Hepatic stellate cell (primary cell): Measurements from ENCODE around the gene IGLON5.

Source experiments
- DNase-seq: peaks from one replicate; pipeline ENCODE4 v3.0.0; 2011; ENCODE audit warnings: low spot score

IGLON5 gene

DNA sequence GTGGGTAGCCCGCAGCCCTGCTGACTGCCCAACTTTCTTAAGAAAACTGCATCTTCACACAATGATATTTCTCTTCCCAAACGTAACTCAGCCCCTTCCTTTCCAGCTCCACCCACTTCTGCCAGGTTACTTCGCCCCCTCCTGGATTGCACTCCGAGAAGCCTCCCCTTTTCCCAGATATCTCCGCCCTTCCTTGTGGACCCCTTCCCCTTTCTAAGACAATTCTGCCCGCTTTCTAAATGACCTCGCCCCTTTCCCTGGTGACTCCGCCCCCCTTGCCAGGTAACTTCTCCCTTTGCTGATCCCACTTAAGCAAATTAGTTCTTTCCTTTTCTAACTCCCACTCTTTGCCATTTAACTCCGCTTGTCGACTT lies 27.9 kb downstream of the IGLON5 start:
- no peak for DNase-seq

DNA sequence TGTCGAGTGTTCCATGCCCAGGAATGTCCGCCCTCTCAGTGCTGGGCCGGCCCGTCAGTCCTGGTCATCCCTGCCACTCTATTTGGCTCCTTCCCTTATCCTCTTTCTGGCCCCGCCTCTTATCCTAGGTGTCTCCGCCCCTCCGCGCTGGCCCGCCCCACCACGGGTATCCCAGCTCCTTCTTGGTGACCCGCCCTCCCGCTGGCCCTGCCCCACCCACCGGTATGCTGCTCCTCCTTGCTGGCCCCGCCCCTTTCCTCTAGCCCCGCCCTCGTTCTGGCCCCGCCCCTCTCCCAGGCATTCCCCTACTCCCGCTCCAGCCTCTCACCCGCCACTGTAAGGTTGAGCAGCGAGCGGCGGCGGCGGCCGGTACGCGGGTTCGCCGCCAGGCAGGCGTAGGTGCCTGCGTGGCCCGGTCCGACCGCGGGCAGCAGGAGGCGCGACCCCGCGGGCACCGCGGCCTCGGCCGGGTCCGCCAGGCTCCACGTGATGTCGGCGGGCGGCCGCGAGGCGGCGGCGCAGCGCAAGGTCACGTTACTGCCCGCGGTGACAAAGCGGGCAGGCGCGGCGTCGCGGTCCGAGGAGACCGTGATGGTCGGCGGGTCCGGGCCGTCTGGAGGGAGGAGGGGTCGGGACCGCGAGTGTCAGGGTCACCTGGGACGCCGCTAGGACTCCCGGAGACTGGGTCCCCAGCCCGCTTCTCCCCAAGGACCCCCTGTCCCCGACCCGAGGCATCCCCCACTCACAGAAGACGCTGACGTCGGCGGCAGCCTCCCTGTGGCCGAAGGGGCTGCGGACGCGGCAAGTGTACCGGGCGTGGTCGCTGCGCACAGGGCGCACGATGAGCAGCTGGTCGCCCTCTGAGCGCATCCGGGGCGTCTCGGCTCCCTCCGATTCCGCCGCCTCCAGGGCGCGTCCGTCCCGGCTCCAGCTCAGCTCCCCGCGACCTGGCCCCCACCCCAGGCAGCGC lies 28.5 kb downstream of the IGLON5 start:
- peak; percentile 98 for DNase-seq

DNA sequence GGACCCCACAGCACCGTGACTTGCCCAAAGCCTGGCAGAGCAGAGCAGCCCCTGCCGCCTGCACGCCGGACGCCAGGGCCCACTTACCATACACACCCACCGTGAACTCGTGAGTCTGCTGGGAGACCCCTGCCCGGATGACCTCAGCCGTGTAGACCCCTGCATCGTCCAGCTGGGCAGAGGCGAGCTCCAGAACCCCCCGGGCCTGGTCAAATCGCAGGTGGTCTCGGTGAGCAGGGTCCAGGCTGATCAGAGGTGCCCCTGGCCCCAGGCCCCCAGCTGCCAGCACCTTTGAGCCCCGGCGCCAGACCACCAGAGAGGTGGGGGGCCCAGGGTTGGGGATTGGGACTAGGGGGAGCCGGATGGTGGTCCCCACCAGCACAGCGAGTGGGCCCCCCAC lies 29.6 kb downstream of the IGLON5 start:
- no peak for DNase-seq

DNA sequence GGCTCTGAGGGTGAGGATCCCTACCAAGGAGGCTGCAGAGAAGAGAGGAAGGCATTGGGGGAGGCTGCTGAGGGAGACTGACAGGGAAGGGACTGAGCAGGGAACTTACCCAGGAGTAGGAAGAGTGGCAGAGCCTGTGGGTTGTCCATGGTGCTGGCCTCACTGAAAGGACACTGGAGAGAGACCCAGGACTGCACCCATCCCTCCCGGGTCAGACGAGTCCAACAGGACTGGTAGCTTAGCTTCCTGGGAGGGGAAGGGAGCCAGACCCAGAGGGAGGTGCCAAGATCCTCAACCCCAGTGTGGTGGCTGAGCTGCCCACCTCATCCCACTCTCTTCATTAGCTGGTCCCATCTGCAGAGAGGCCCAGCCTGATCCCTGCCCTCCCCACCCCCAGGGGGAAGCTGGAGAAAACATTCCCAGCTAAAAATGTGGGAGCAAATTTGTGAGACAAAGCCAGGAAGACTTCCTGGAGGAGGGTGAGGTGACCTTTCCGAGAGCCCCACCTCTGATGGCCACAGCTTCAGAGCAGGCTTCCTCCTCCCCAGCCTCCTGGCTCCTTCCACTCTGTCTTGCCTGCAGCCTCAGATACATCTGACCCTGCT lies 30.6 kb downstream of the IGLON5 start, which contains the start of gene VSIG10L:
VSIG10L (minus strand) TSS at position 164 of the 605 bp plus-strand sequence; CDS start at position 149, 15 bp downstream.
- no peak for DNase-seq

DNA sequence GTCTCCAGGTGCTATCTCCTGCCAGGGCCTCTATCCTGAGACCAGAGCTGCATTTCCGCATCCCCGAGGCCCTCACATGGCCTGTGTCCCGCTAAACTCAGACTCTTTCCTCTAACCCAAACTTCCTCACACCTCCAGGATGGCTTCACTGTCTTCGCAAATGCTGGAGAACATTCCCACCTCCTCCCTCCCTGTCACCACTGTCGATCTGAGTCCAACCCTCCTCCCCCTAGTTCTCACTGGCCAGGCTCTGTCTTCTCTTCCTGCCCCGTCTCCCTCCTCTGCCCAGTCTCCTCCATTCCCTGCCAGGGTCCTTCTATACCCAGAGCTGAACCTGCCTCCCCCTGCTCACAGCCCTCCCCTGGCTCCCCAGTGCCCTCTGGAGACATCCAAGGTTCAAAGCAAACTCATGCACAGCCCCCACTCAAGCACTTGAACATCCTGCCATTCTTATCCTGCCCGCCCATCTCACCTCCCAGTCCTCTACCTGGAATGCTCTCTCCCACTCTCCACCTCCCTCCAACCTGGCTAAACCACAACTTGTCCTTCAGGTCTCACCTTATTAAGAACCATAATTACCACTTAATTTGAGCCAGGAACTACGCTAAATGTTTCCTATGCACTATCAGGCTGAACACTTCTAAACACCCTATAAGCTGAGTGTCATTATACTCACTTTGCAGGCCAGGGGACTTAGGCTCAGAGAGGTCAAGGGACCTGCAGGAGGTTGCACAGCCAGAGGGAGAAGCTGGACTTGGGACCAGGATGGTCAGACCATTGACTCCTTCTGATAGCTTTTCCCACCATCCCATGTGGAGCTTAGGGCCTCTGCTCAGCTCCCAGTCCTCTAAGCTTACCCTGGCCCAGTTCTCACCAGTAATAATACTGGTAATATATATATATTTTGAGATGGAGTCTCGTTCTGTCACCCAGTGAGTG lies 31.5 kb downstream of the IGLON5 start:
- no peak for DNase-seq

DNA sequence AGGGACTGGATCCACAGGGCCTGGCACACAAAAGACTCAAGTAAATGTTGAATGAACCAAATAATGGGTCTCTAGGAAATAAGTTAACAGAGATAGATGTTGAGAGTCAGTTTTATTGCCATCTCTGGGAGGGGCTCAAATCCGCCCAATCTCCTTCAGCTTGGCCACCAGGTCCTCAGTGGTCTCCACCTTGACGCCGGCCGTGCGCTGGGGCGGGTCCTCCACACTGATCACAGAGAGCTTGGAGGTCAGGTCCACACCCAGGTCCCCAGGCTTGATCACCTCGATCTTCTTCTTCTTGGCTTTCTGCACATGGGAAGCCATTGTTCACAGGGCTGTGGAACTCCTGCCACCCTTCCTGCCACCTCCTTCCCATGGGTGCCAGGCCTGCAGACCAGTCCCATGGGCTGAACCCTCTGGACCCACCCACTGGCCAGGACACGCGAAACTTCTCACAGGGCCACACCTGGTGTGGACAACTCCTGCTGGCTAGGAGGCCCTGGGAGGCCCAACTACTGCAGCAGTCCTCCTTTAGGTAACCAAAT lies 33.7 kb downstream of the IGLON5 start:
- DNase-seq, result no peak

DNA sequence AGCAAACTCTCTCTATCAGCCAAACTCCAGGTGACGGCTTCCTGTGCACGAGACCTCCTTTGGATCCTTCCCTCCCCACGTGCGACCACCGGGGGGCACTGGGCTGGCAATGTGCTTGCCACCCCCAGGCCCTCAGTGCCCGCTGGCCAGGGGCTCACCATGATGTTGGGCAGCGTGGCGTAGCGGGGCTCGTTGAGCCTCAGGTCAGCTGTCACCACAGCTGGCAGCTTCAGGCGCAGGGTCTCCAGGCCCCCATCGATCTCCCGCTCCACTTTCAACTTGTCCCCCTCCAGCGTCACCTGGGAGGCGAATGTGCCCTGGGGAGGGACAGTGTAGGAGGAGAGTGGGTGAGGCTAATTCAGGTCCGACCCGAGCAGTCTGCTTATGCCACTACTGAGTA lies 35.3 kb downstream of the IGLON5 start:
- no peak for DNase-seq

DNA sequence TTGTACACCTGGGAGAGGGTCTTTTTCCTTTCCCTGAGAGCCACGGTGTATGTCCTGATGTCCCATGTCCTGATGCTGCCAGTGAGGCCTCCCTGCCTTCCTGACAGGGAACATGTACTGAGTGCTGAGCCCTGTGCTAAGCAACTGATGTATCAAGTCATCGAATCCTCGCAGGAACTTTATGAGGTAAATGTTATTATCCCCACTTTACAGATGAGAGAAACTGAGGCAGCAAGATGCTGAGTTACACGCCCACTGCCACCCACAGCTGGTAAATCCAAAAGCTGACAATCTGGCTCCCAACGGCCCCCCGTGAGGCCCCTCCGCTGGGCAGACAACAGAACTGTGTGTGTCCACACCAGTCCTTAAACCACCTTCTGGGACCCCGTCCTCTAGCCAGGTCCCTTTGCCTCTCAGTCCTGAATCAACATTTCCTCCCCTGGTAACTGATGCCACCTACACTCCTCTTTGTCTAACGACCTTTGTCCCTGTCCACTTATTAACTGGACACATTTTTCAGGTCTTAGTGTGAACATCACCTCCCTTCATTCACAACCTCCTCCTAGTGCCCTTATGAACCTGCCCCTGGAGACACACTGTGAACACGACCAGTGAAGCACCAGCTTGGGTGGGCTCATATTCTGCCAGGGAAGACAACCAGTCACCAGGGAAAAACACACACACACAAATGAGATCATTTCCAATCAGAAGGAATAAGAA lies 35.9 kb downstream of the IGLON5 start:
- DNase-seq, result no peak

DNA sequence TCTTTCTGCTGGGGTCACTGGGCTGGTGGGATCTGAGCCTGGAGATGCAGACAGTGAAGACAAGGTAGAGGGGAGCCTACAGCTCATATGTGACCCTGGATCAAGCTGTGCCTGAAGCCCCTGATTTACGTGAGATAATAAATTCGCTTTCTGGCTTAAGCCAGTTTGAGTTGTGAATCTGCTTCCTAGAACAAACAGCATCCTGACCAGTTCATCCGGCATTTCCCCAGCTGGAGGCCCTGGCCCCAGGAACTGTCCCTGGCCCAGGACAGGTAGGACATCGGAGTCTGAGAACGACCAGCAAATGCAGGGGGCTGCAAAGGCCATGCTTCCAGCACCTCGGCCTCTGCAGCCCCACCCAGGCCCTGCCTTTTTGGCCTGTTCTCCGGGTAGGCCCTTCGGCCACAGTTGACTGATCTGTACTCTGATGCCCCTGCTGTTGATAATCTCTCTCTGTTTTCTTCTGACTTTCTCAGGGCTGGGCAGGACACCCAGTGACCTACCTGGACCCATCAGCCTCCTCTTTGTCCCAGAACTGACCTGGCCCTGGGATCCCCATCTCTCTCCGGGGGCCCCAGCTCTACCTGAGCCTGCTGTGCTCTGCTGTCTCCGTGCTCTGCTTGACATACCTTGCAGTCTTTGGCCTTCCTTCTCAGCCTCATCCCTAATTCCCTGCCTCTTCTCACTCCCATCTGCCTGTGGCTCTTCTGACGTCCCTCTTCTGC lies 40.0 kb downstream of the IGLON5 start:
- DNase-seq, result no peak

DNA sequence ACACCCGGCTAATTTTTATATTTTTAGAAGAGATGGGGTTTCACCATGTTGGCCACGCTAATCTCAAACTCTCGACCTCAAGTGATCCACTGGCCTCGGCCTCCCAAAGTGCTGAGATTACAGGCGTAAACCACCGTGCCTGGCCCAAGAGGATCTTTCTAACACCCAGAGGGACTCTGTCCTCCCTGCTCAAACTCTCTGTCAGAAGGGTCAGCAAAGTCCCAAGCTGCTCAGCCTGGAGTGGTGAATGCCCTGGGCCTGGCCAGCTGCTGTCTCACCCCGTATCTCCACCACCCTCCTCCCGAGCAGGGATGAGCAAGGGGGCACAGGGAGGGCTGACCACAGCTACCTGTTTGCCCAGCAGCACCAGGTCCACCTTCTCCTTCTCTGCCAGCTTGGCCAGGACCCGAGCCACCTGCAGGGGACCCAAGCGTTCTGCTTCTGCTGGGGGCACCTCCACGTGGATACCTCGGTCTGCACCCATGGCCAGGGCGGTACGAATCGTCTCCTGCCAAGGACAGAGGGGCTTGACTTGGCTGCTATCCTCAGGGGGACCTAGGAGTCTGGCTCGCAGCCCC lies 41.4 kb downstream of the IGLON5 start:
- DNase-seq, result no peak

DNA sequence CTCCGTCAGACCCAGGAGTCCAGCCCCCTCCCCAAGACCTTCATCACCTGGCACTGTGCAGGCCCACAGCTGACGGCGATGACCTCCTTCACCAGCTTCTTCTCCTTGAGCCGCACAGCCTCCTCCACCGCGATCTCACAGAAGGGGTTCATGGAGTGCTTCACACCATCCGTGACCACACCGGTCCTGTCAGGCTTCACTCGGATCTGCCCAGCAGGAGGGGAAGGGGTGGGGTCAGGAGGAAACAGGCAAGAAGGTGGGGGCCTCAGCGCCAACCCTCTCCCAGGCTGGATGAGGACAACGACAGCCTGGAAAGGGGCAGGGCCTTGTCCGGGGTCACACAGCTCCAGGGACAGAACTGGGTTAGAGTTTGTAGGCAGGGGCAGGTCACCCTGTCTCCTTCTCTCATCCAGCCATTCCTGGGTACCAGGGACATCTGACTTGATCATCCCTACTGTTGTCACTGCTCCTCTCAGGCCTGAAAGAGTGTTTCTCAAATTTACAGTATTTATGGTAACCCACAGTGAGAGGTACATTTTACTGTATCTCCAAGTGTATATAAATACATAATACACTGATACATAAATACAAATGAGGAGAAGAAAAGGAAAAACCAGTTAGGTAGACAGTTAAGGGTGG lies 42.8 kb downstream of the IGLON5 start:
- no peak for DNase-seq

DNA sequence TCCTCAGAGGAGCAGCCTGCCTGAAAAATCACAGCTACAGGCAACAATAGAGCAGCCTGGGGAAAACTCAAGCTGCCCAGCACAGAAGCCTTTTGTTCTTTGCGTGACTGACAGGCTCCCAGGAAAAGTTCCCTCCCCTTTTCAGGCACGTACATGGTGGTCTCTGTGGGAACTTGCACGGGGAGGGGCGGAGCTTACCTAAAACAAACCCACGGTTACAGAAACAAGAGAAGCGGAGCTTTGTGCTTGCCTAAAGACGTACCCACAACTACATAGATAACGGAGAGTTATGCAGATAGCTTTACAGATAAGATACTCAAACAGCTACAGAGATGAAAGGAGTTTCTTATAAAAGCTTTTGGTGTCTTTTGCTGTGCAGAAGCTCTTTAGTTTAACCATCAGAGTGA lies 43.3 kb downstream of the IGLON5 start:
- no peak for DNase-seq

DNA sequence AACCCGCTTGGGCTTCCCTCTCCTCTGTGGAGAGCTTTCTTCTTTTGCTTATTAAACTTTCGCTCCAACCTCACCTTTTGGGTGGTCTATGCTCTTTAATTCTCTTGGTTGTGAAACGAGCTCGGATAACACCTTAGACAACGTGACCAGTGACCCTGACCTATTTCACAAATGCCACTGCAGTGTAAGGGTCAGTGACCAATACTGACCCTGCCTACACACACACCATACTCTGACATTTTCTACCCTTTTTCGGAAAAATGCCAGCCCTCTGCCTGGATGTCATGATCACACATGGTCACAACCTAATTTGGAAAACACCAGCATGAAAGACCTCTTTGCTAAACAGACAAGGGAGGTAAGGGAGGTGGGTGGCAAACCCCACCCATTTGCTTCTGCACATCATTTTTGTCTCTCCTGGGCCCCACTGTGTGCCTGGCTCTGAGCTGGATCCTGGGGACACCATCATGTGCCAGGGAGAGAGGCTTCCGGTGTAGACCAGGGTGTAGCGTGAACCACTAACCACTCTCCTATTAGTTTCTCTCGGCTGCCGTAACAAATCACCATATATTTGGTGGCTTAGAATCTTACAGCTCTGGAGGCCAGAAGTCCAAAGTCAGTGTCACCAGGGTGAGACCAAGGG lies 44.8 kb downstream of the IGLON5 start:
- no peak for DNase-seq

DNA sequence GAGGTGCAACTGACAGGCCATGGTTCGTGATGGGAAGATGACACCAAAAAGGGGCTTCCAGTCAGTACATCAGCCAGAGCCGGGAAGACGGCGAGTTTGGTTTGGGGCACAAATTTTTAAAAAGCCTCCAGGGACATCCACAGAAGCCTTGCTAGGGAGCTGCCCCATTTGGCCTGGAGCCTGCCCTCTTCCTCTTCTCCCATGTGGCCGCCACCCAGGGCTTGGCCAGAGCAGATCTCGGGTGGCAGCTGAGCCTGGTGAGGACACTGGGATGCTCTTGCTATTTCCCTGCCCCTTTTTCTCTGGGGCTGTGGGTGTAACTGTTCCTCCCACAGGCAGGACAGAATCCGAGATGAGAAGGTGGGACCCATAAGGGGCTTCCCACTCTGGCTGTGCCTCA lies 46.5 kb downstream of the IGLON5 start:
- DNase-seq, result no peak

DNA sequence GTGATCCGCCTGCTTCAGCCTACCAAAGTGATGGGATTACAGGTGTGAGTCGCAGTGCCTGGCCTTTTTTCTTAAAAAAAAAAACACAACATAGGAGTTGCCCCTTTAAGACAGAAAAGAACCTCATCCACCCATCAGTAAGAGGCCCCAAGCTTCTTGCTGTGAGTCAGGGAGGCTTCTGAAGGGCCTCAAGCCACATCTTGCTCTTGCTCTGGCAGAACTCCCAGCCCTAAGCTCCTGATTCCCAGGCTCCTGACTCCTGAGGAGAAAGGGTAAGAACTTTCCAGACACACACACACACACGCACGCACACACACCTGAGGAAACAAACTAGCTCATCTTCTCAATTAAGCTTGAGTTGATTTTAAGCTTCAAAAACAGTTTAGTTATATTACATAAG lies 47.9 kb downstream of the IGLON5 start:
- DNase-seq, result peak; percentile 75

DNA sequence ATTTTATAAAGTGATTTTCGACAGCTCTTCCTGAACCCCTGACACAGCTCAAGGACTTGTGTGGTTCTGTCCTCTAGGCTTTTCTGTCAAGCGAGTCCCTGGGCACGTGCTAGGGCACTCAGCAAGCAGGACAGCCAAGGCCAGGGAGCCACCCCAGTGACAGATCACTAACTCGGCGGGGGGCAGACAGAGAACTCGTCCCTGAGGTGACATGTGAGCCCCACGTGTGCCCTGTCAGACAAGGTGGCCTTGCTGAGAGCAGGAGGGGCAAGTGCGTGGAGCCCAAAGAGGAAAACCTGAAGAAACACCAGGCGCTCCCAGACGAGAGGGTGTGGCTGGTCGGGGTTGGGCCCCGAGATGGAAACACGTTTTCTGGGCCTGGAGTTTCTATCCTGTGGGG lies 49.8 kb downstream of the IGLON5 start:
- DNase-seq, result no peak

DNA sequence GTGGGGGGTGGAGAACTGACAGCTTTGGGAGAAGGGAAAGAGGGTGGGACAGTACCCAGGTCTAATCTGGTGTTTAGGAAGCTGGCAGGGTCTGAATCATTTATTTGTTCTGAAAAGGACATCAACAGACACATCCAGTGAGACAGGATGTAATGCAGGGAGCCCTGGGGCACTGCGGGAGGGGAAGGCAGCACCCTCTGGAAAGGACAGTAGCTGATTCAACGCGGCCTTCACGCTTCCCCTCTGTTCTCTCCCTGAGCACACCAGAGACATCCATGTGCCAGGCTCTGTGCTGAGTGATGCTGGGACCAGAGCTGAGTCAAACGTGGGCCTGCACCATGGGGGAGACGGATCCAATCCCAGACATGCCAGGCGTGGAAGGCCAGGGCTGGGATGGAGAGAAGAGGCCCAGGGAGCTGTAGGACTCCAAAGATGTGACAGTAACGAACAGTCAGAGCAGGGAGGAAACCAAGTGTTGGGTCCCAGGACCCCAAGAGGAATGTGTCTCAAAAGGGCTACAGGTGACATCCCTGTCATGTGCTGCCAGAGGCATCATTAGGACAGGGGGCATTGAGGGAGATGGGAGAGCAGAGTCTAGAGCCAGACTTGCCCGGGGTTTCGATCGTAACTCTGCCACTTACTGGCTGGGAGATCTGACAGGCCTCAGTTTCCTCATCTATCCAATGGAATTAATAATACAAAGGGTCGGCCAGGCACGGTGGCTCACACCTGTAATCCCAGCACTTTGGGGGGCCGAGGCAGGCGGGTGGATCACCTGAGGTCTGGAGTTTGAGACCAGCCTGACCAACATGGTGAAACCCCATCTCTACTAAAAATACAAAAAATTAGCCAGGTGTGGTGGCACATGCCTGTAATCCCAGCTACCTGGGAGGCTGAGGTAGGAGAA lies 53.0 kb downstream of the IGLON5 start:
- DNase-seq, result no peak
